ENCODE data around the gene HAPSTR1. TPM values are rescaled to one million over a fixed set of nuclear protein-coding genes. Genes with fewer than 3 reads are reported as not detected.
"Not testable (repeated sequence)": the region's sequence is repeated elsewhere in the genome, so short reads cannot be mapped to it uniquely, and the experiment has no call there.

The HAPSTR1 gene
- total RNA-seq, 1 experiment from 2014 or later = 82.8 TPM

DNA sequence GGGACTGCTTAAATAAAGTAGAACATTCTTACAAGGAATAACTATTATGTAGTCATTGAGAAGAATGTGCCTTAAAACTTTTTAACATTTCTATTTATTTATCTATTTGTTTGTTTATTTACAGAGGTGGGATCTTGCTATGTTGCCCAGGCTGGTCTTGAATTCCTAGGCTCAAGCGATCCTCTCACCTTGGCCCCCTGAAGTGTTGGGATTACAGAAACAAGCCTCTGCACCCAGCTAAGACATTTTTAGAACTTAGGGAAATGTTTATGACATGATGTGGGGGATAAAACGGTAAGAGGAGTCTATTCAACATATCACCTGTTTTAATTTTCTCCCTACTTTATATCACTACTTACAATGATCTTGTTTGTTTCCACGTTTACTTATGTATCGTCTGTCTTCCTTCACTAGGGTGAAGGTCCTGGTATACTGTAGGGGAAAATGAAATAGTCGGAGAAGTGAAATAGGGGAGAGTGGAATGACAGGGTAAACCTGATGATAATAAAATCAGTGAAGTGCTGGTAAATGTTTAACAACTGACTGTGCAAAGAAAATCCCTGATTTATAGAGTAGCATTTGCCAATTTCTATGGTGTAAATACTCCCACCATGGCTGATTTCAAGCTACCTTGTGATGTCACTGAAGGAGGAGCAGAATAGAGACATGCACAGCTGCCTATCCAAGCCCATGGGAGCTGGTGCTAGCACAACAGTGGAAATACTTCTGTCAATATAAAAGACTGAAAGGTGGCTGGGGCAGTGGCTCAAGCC is 16.0 kb upstream of the HAPSTR1 start:
- no peak overlapping the region for H3K4me2 ChIP-seq
- POLR2A ChIA-PET (ENCODE audit: unreplicated experiment) = no interaction called here

DNA sequence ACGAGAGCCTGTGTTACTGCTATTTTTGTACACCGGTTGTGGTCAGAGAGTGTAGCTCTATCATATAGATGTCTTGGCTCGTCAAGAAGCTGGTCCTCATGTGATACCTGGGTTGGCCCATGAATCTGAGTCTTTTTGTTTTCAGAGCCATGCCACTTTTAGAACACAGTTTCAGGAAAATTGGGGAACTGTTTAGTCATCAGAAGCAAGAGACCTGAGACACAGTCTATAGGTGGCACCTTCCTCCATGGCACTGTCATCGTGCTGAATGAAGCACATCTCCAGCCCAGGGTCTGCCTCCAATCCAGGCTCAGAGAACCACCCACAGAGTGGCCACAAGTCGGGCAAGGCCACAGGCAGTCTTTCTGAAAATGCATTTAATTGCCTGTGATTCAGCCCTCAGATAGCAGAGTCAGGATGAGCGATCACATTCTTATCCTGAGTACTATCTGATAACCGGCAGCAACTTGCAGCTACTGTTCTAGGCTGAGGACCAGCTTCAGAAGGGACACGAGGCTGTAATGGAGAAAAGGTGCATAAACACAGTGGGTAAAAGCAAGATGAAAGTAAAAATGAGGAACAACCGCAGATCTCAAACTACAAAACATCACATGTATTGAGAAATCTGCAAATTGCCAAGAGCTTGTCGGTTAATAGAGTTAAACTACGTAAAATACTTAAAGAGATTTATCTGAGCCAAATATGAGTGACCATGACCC is 14.2 kb upstream of the HAPSTR1 start:
- H3K4me3 ChIP-seq = no peak overlapping the region
- peak; percentile 63 to 78 for DNase-seq
- CTCF ChIA-PET = no interaction called here
- intact Hi-C loops (cut with micrococcal nuclease; ENCODE audit: unreplicated experiment) = loop anchor here (5.0 kb wide), 1 partner anchor 50 kb away; no protein-coding TSS in a partner anchor
- H3K27me3 ChIP-seq (ENCODE audit: insufficient read depth, low read depth) = no peaks in the 10 kb centered on the region
- H3K9me3 ChIP-seq (ENCODE audit: insufficient read depth, low read depth) = no peaks in the 10 kb centered on the region; the same call in 1 of the 2 replicates
- no peaks in the 10 kb centered on the region for H3K79me2 ChIP-seq (ENCODE audit: low read depth)
- no peaks in the 10 kb centered on the region for H3K9me2 ChIP-seq (ENCODE audit: insufficient read depth)
- TF ChIP-seq CTCF (conservative IDR thresholded peaks at IDR 0.05) = no peak
- TF ChIP-seq EZH2 (IDR thresholded peaks at IDR 0.05; ENCODE audit: low read depth) = no peak
- H3F3A ChIP-seq (ENCODE audit: insufficient read depth, low read depth) = peaks cover 38% of the 10 kb centered on the region
- H3K4me2 ChIP-seq = peak overlapping the region; percentile 32
- POLR2A ChIA-PET (ENCODE audit: unreplicated experiment) = interaction anchor here (0.6 kb wide), 2 partner anchors 208 to 1567 kb away, joined by 3 read pairs; no protein-coding TSS in a partner anchor
- H2AFZ ChIP-seq = 0 out of 2 replicates have a peak overlapping the region, but pooled peaks have one; percentile 37
- no peaks in the 10 kb centered on the region for H3K36me3 ChIP-seq (ENCODE audit: low read depth)
- BruUV-seq (replicated peaks) = no TSS peak
- H3K4me1 ChIP-seq (replicated peaks; ENCODE audit: insufficient read depth) = peaks cover 50% of the 10 kb centered on the region
- peak overlapping the region; percentile 83 for H3K27ac ChIP-seq
- H4K20me1 ChIP-seq (ENCODE audit: insufficient read depth) = no peaks in the 10 kb centered on the region

More for the DNA sequence above, 16.0 kb upstream of the HAPSTR1 start:
- DNase-seq = no peak
- no TSS peak for BruUV-seq (replicated peaks)
- Histone ChIP-seq H3K27me3 (ENCODE audit: insufficient read depth, low read depth) (no peaks in the 10 kb centered on the region), H3K9me2 (ENCODE audit: insufficient read depth) (no peaks in the 10 kb centered on the region), H3K4me3 (no peak overlapping the region), H3K9me3 (ENCODE audit: insufficient read depth, low read depth) (no peaks in the 10 kb centered on the region; the same call in 1 of the 2 replicates), H3K27ac (peak overlapping the region; percentile 83; the same call in 1 of the 2 replicates), H2AFZ (no peak overlapping the region), H4K20me1 (ENCODE audit: insufficient read depth) (no peaks in the 10 kb centered on the region), H3K36me3 (ENCODE audit: low read depth) (no peaks in the 10 kb centered on the region), H3K79me2 (ENCODE audit: low read depth) (no peaks in the 10 kb centered on the region), H3K4me1 (replicated peaks; ENCODE audit: insufficient read depth) (peaks cover 53% of the 10 kb centered on the region), H3F3A (ENCODE audit: insufficient read depth, low read depth) (peaks cover 43% of the 10 kb centered on the region)
- intact Hi-C loops (cut with micrococcal nuclease; ENCODE audit: unreplicated experiment) = loop anchor here (1.0 to 5.0 kb wide), 2 partner anchors 16 to 52 kb away; partner anchors contain the start of gene HAPSTR1
- TF ChIP-seq CTCF (conservative IDR thresholded peaks at IDR 0.05) (no peak), EZH2 (IDR thresholded peaks at IDR 0.05; ENCODE audit: low read depth) (no peak)
- CTCF ChIA-PET = interaction anchor here (0.5 to 0.6 kb wide), 2 partner anchors 38 to 72 kb away, joined by 3 to 4 read pairs; no protein-coding TSS in a partner anchor

GRCh38 chr16:9078467-9079429 is 12.7 kb upstream of the HAPSTR1 start:
- peaks cover 35% of the 10 kb centered on the region for H3K4me1 ChIP-seq (replicated peaks; ENCODE audit: insufficient read depth)
- H2AFZ ChIP-seq; H3K4me3 ChIP-seq; H3K9me2 ChIP-seq (ENCODE audit: insufficient read depth); H3K9me3 ChIP-seq (ENCODE audit: insufficient read depth, low read depth); H3K79me2 ChIP-seq (ENCODE audit: low read depth); H3K27me3 ChIP-seq (ENCODE audit: insufficient read depth, low read depth); H4K20me1 ChIP-seq (ENCODE audit: insufficient read depth); H3K36me3 ChIP-seq (ENCODE audit: low read depth); H3K4me2 ChIP-seq: not testable (repeated sequence)
- TSS peak; percentile 28 for BruUV-seq (replicated peaks)
- peak; percentile 20 to 82 for DNase-seq
- intact Hi-C loops (cut with micrococcal nuclease; ENCODE audit: unreplicated experiment) = loop anchor here (5.0 kb wide), 1 partner anchor 49 kb away; no protein-coding TSS in a partner anchor
- CTCF ChIA-PET = interaction anchor here (0.8 kb wide), 1 partner anchor 12 kb away, joined by 9 read pairs; the partner anchor contains the start of gene HAPSTR1
- H3K27ac ChIP-seq = peak overlapping the region; percentile 51; the same call in 1 of the 2 replicates
- POLR2A ChIA-PET (ENCODE audit: unreplicated experiment) = interaction anchor here (0.9 kb wide), 1 partner anchor 12 kb away, joined by 11 read pairs; the partner anchor contains the start of gene HAPSTR1
- peaks cover 26% of the 10 kb centered on the region for H3F3A ChIP-seq (ENCODE audit: insufficient read depth, low read depth)

Data from PC-9 (cell line).